ENCODE measurements around the gene ANXA6.

ANXA6 gene

GRCh38 chr5:151151793-151152192, 5.8 kb downstream of the ANXA6 start:
- DNase-seq (peak; percentile 72), ATAC-seq (peak; percentile 65)

- DNase-seq (no peak), ATAC-seq (no peak)
Observed at GRCh38 chr5:151151263-151151660, 6.3 kb downstream of the ANXA6 start.

GRCh38 chr5:151150471-151151262, 6.9 kb downstream of the ANXA6 start:
- ATAC-seq (peak; percentile 55), DNase-seq (peak; percentile 79)

- DNase-seq (no peak), ATAC-seq (no peak)
Observed at GRCh38 chr5:151148583-151148982, 9.0 kb downstream of the ANXA6 start.

GRCh38 chr5:151147033-151147432, 10.5 kb downstream of the ANXA6 start:
- no peak for ATAC-seq
- no peak for DNase-seq

- DNase-seq (no peak), ATAC-seq (no peak)
Observed at GRCh38 chr5:151146061-151146460, 11.5 kb downstream of the ANXA6 start.

GRCh38 chr5:151144922-151145321, 12.7 kb downstream of the ANXA6 start:
- ATAC-seq (no peak), DNase-seq (no peak)

- DNase-seq (no peak), ATAC-seq (no peak)
Observed at GRCh38 chr5:151144275-151144674, 13.3 kb downstream of the ANXA6 start.

GRCh38 chr5:151143645-151144044, 13.9 kb downstream of the ANXA6 start:
- DNase-seq (no peak), ATAC-seq (no peak)

GRCh38 chr5:151142933-151143332, 14.6 kb downstream of the ANXA6 start:
- ATAC-seq (no peak), DNase-seq (no peak)

GRCh38 chr5:151141535-151141934, 16.0 kb downstream of the ANXA6 start:
- DNase-seq: peak; percentile 74
- ATAC-seq: peak; percentile 92

GRCh38 chr5:151140686-151141459, 16.7 kb downstream of the ANXA6 start:
- DNase-seq: no peak

GRCh38 chr5:151139646-151140045, 17.9 kb downstream of the ANXA6 start:
- peak; percentile 15 for ATAC-seq
- peak; percentile 35 for DNase-seq

More at GRCh38 chr5:151140686-151141459, 16.7 kb downstream of the ANXA6 start:
- no peak for ATAC-seq

- ATAC-seq: peak; percentile 8
- no peak for DNase-seq
Observed at GRCh38 chr5:151139015-151139414, 18.6 kb downstream of the ANXA6 start.

- no peak for ATAC-seq
- no peak for DNase-seq
Observed at GRCh38 chr5:151138114-151138513, 19.5 kb downstream of the ANXA6 start.

GRCh38 chr5:151137067-151137825, 20.3 kb downstream of the ANXA6 start:
- DNase-seq: no peak
- ATAC-seq: no peak

GRCh38 chr5:151134228-151134627, 23.4 kb downstream of the ANXA6 start:
- DNase-seq (no peak), ATAC-seq (no peak)

GRCh38 chr5:151132963-151133362, 24.6 kb downstream of the ANXA6 start:
- DNase-seq (no peak), ATAC-seq (no peak)

GRCh38 chr5:151130922-151131891, 26.4 kb downstream of the ANXA6 start:
- ATAC-seq (peak; percentile 21), DNase-seq (no peak)

- DNase-seq (no peak), ATAC-seq (no peak)
Observed at GRCh38 chr5:151130235-151130921, 27.2 kb downstream of the ANXA6 start.

- no peak for ATAC-seq
Observed at GRCh38 chr5:151128817-151129216, 28.8 kb downstream of the ANXA6 start.

More at GRCh38 chr5:151128817-151129216, 28.8 kb downstream of the ANXA6 start:
- no peak for DNase-seq

Measured in stimulated activated naive CD8-positive, alpha-beta T cell treated with anti-CD3 and anti-CD28 coated beads, Interleukin-15, Interleukin-2, amounts not matched to agents 100 U/mL and 50 U/mL, for 24 hours (primary cell).